ENCODE results near the gene MAGEA9.
"Not testable (repeated sequence)": the region's sequence is repeated elsewhere in the genome, so short reads cannot be mapped to it uniquely, and the experiment has no call there.

The MAGEA9 gene

GRCh38 chrX:149818652-149819051 lies 36.9 kb downstream of the MAGEA9 start:
- no peak for DNase-seq

GRCh38 chrX:149819371-149819770 lies 37.6 kb downstream of the MAGEA9 start:
- no peak for DNase-seq

DNA sequence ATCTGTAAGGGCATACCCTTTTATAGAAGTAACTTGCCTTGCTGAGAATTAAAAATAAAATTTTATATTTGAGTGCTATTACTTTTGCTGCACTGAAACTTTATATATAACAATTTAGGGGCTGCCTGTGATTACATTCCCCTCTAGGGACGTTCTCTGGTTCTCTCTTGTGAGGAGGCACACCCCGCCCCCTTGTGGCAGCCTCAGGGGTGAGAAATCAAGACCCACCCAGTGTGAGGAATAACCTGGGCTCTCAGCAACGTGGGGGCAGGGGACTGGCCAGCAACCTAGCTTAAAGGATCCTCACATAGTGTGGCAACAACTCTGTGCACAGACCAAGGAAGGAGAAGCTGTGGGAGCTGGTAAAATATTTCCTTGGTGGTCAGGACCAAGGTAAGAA lies 43.7 kb downstream of the MAGEA9 start:
- peak; percentile 45 for DNase-seq

DNA sequence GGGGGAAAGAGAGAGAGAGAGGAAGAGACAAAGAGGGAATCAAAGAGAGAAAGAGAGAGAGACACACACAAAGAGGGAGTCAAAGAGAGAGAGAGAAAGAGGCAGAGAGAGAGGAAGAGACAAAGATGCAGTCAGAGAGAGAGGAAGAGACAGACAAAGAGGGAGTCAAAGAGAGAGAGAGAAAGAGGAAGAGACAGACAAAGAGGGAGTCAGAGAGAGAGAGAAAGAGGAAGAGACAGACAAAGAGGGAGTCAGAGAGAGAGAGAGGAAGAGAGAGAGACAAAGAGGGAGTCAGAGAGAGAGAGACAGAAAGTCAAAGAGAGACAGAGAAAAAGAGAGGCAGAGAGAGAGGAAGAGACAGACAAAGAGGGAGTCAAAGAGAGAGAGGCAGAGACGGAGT lies 45.5 kb downstream of the MAGEA9 start:
- no peak for DNase-seq

GRCh38 chrX:149829751-149830191 lies 48.0 kb downstream of the MAGEA9 start:
- DNase-seq: peak; percentile 41

- DNase-seq: peak; percentile 12
Measured at GRCh38 chrX:149830192-149830873, 48.6 kb downstream of the MAGEA9 start.

GRCh38 chrX:149831473-149831872 lies 49.7 kb downstream of the MAGEA9 start:
- DNase-seq: no peak

GRCh38 chrX:149836728-149837127 lies 55.0 kb downstream of the MAGEA9 start:
- not testable (repeated sequence) for DNase-seq

GRCh38 chrX:149837167-149837566 lies 55.4 kb downstream of the MAGEA9 start:
- DNase-seq: no peak
